ENCODE data around the gene USPL1.

DNA sequence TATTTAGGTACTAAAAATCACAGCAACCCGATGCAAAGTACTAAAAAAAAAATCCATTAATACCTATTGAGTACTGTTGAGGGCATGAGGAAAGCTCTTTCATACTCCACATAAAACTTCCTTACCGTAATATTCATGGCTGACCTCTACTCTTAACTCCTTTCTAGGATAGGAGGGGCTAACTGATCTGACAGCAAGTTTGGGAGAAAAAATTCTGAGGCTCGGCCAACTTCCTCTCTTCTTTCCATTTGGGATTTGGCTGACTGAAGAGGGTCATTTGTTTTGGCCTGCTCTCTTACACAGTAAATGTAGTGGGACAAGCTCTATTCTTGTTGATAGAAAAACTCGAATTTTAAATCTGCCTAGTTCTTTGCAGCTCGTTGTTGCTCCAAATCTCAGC lies 9.4 kb upstream of the USPL1 start:
- TF ChIP-seq, protein P1, sequence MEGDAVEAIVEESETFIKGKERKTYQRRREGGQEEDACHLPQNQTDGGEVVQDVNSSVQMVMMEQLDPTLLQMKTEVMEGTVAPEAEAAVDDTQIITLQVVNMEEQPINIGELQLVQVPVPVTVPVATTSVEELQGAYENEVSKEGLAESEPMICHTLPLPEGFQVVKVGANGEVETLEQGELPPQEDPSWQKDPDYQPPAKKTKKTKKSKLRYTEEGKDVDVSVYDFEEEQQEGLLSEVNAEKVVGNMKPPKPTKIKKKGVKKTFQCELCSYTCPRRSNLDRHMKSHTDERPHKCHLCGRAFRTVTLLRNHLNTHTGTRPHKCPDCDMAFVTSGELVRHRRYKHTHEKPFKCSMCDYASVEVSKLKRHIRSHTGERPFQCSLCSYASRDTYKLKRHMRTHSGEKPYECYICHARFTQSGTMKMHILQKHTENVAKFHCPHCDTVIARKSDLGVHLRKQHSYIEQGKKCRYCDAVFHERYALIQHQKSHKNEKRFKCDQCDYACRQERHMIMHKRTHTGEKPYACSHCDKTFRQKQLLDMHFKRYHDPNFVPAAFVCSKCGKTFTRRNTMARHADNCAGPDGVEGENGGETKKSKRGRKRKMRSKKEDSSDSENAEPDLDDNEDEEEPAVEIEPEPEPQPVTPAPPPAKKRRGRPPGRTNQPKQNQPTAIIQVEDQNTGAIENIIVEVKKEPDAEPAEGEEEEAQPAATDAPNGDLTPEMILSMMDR (IDR thresholded peaks at IDR 0.05), result no peak
- no peak for TF ChIP-seq POLR2A (IDR thresholded peaks at IDR 0.05)
- TF ChIP-seq EP300 (IDR thresholded peaks at IDR 0.05), result no peak

All from tibial nerve (tissue), 4 donors.